ENCODE measurements around the gene NDC80. TPM values are rescaled to one million over a fixed set of nuclear protein-coding genes. Genes with fewer than 3 reads are reported as not detected.

NDC80 gene
- total RNA-seq, 1 experiment from 2014 or later, result 89.2 TPM

DNA sequence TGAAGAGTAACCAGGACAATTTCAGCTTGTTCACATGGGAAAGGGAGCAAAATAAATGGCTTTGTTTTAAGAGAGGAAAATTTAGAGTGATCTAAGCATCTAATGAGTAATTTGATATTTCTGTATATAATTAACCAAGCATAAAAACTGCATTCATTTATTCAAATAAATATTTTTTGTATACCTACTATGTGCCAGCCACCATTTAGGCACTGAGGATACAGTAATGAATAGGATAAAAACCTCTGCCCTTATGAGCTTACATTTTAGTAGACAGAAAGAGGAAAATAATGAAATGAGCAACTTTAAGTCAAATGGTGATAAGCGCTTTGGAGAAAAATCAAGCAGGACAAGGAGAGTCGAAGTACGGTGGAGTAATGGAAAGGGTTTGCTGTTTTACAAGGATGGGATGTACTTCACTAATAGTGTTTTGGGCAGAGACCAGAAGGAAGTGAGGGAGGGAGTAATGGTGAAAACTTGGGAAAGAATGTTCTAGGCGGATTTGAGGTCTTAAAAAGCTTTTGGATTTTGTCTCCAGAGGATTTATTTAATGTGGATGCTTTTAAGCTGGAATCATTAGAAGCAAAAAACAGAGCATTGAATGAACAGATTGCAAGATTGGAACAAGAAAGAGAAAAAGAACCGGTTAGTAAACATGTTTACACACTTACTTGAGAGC lies 17.4 kb downstream of the NDC80 start:
- TF ChIP-seq EZH2 (IDR thresholded peaks at IDR 0.05; ENCODE audit: low read depth), result no peak
- TF ChIP-seq, protein P1, sequence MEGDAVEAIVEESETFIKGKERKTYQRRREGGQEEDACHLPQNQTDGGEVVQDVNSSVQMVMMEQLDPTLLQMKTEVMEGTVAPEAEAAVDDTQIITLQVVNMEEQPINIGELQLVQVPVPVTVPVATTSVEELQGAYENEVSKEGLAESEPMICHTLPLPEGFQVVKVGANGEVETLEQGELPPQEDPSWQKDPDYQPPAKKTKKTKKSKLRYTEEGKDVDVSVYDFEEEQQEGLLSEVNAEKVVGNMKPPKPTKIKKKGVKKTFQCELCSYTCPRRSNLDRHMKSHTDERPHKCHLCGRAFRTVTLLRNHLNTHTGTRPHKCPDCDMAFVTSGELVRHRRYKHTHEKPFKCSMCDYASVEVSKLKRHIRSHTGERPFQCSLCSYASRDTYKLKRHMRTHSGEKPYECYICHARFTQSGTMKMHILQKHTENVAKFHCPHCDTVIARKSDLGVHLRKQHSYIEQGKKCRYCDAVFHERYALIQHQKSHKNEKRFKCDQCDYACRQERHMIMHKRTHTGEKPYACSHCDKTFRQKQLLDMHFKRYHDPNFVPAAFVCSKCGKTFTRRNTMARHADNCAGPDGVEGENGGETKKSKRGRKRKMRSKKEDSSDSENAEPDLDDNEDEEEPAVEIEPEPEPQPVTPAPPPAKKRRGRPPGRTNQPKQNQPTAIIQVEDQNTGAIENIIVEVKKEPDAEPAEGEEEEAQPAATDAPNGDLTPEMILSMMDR (conservative IDR thresholded peaks at IDR 0.05), result no peak
- BruUV-seq (replicated peaks), result no TSS peak
- H3K79me2 ChIP-seq (ENCODE audit: low read depth), result no peaks in the 10 kb centered on the region
- intact Hi-C loops (cut with micrococcal nuclease; ENCODE audit: unreplicated experiment), result no loop called here
- H3F3A ChIP-seq (ENCODE audit: insufficient read depth, low read depth), result peaks cover 19% of the 10 kb centered on the region
- ChIA-PET POLR2A (ENCODE audit: unreplicated experiment) (interaction anchor here (0.6 kb wide), 1 partner anchor 657 kb away, joined by 6 read pairs; no protein-coding TSS in a partner anchor), CTCF (no interaction called here)
- peaks cover 41% of the 10 kb centered on the region for H3K36me3 ChIP-seq (ENCODE audit: low read depth)
- no peaks in the 10 kb centered on the region for H3K27me3 ChIP-seq (ENCODE audit: insufficient read depth, low read depth)
- peak overlapping the region; percentile 91 for H3K27ac ChIP-seq
- DNase-seq, result no peak
- H3K9me3 ChIP-seq (ENCODE audit: insufficient read depth, low read depth), result no peaks in the 10 kb centered on the region
- peaks cover 48% of the 10 kb centered on the region for H3K4me1 ChIP-seq (replicated peaks; ENCODE audit: insufficient read depth)
- no peaks in the 10 kb centered on the region for H4K20me1 ChIP-seq (ENCODE audit: insufficient read depth)
- H3K9me2 ChIP-seq (ENCODE audit: insufficient read depth), result no peaks in the 10 kb centered on the region
- peak overlapping the region; percentile 41 for H3K4me2 ChIP-seq
- H3K4me3 ChIP-seq, result no peak overlapping the region
- H2AFZ ChIP-seq, result 0 out of 2 replicates have a peak overlapping the region, but pooled peaks have one; percentile 22

DNA sequence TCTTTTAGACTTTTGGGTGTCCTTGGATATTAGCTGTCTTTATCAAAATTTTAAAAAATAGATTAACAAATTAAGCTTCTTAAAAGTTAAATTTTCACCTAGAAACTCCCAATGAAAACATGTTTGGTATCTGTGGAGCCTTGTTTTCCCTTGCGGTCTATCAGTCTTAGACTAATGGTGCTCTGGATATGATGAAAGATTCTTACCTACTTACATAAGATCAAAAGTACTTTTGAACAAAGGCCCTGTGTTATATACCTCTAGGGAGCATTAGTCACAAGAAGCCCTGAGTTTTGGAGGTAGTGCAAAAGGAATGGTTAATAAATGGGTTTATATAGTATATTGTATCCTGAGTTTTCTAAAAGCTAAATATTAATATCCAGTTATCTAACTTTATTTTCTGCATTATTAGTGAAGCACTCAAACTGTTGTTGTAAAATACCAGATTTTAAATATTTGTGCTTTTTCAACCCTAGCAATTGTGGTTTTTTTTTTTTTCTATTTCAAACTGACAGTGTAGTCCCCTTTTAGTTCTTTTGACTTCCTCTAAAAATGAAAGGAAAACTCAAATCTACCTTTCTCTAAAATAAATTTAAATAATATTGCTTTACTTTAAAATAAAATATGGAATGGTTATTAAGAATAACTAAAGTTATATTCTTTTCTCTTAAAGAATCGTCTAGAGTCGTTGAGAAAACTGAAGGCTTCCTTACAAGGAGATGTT lies 18.1 kb downstream of the NDC80 start:
- Histone ChIP-seq H3F3A (ENCODE audit: insufficient read depth, low read depth) (peaks cover 19% of the 10 kb centered on the region), H3K9me3 (ENCODE audit: insufficient read depth, low read depth) (no peaks in the 10 kb centered on the region), H3K27me3 (ENCODE audit: insufficient read depth, low read depth) (no peaks in the 10 kb centered on the region), H3K79me2 (ENCODE audit: low read depth) (no peaks in the 10 kb centered on the region), H3K4me3 (no peak overlapping the region), H4K20me1 (ENCODE audit: insufficient read depth) (no peaks in the 10 kb centered on the region), H2AFZ (0 out of 2 replicates have a peak overlapping the region, but pooled peaks have one; percentile 22), H3K27ac (peak overlapping the region; percentile 91), H3K36me3 (ENCODE audit: low read depth) (peaks cover 45% of the 10 kb centered on the region), H3K4me2 (peak overlapping the region; percentile 41), H3K4me1 (replicated peaks; ENCODE audit: insufficient read depth) (peaks cover 48% of the 10 kb centered on the region), H3K9me2 (ENCODE audit: insufficient read depth) (no peaks in the 10 kb centered on the region)
- ChIA-PET POLR2A (ENCODE audit: unreplicated experiment) (interaction anchor here (0.6 kb wide), 1 partner anchor 656 kb away, joined by 6 read pairs; no protein-coding TSS in a partner anchor), CTCF (no interaction called here)
- BruUV-seq (replicated peaks), result no TSS peak
- peak in 1 of 2 experiments; percentile 73 for DNase-seq
- intact Hi-C loops (cut with micrococcal nuclease; ENCODE audit: unreplicated experiment), result no loop called here
- TF ChIP-seq, protein P1 (conservative IDR thresholded peaks at IDR 0.05), result no peak
- no peak for TF ChIP-seq EZH2 (IDR thresholded peaks at IDR 0.05; ENCODE audit: low read depth)

- Histone ChIP-seq H3K27me3 (ENCODE audit: insufficient read depth, low read depth) (no peaks in the 10 kb centered on the region), H2AFZ (no peak overlapping the region), H3K79me2 (ENCODE audit: low read depth) (no peaks in the 10 kb centered on the region), H3F3A (ENCODE audit: insufficient read depth, low read depth) (peaks cover 14% of the 10 kb centered on the region), H3K4me3 (no peak overlapping the region), H3K27ac (peak overlapping the region; percentile 91), H4K20me1 (ENCODE audit: insufficient read depth) (no peaks in the 10 kb centered on the region), H3K4me2 (no peak overlapping the region), H3K4me1 (replicated peaks; ENCODE audit: insufficient read depth) (peaks cover 48% of the 10 kb centered on the region), H3K9me3 (ENCODE audit: insufficient read depth, low read depth) (no peaks in the 10 kb centered on the region), H3K9me2 (ENCODE audit: insufficient read depth) (no peaks in the 10 kb centered on the region), H3K36me3 (ENCODE audit: low read depth) (peaks cover 43% of the 10 kb centered on the region)
- no peak for DNase-seq
- TF ChIP-seq, protein P1 (conservative IDR thresholded peaks at IDR 0.05), result no peak
- TF ChIP-seq EZH2 (IDR thresholded peaks at IDR 0.05; ENCODE audit: low read depth), result no peak
- POLR2A ChIA-PET (ENCODE audit: unreplicated experiment), result interaction anchor here (0.6 kb wide), 1 partner anchor 15 kb away, joined by 3 read pairs; no protein-coding TSS in a partner anchor
- no TSS peak for BruUV-seq (replicated peaks)
- intact Hi-C loops (cut with micrococcal nuclease; ENCODE audit: unreplicated experiment), result no loop called here
- CTCF ChIA-PET, result interaction anchor here (0.6 kb wide), 1 partner anchor 1944 kb away, joined by 3 read pairs; no protein-coding TSS in a partner anchor
Observed at GRCh38 chr18:2590303-2590702, 18.9 kb downstream of the NDC80 start.

Measured in PC-9 (cell line).